Testis (tissue), 3 donors: Measurements from ENCODE around the gene FAM3C. TPM values are rescaled to one million over a fixed set of nuclear protein-coding genes. Genes with fewer than 3 reads are reported as not detected.

ENCODE experiments used
- DNase-seq: peaks from one replicate; pipeline ENCODE4 v3.0.0-alpha.2; 2019
- H3K27ac ChIP-seq, 2 donors: fragments of 200-600 bp; sonication (generic); one replicate each; pipeline ENCODE4 v1.5.1; 2019
- H3K27me3 ChIP-seq: fragments of 200-600 bp; sonication (generic); one replicate; pipeline ENCODE4 v1.5.1; 2019
- H3K36me3 ChIP-seq: fragments of 200-600 bp; sonication (generic); one replicate; pipeline ENCODE4 v1.5.1; 2017; ENCODE audit warnings: low read depth; ENCODE audit errors: missing control alignments
- H3K4me1 ChIP-seq: fragments of 200-600 bp; sonication (generic); one replicate; pipeline ENCODE4 v1.5.1; 2019
- H3K4me3 ChIP-seq, 2 donors: fragments of 200-600 bp; sonication (generic); one replicate each; pipeline ENCODE4 v1.5.1; 2017 to 2019
- H3K9me3 ChIP-seq: fragments of 200-600 bp; sonication (generic); one replicate; pipeline ENCODE4 v1.5.1; 2017
- CTCF ChIP-seq, 3 experiments: fragments of 450-650 bp in 2 of 3; fragments of 200-600 bp in 1 of 3; sonication (generic) in 1 of 3; IDR thresholded peaks; one replicate each; pipeline ENCODE4 v1.5.1; 2016 to 2019; ENCODE audit warnings: antibody characterized with exemption in 3 of 3, mild to moderate bottlenecking in 2 of 3, moderate library complexity in 1 of 3
- POLR2A ChIP-seq: fragments of 450-650 bp; IDR thresholded peaks from one replicate; pipeline ENCODE4 v1.6.1; 2017; ENCODE audit warnings: antibody characterized with exemption, mild to moderate bottlenecking, moderate library complexity
- WGBS, 2 donors: methylation state at CpG; one replicate each; pipeline ENCODE4 v1.1.5; 2018; 5-methylcytosine and 5-hydroxymethylcytosine counted together
- intact Hi-C: fragments of 100-400 bp; cut with DNase I; formaldehyde crosslinking; loops from one replicate; pipeline ENCODE4 v1.15.1; 2023; ENCODE audit warnings: low total_unique reads
- polyA plus RNA-seq: library from polyadenylated mRNA; stranded (reverse); fragments of 350-450 nt; fragmentation: Illumina TruSeq; extraction: RNeasy Lipid Tissue Mini Kit (QIAGEN cat#74804); gene quantifications from one replicate; pipeline ENCODE4 v1.2.3, GENCODE V29; 2014; ENCODE audit warnings: low read depth, low replicate concordance; ENCODE audit not compliant: insufficient read depth
- total RNA-seq, 2 donors: library from RNA; depleted of rRNA; stranded (reverse); fragments of >200 nt; gene quantifications; one replicate each; pipeline ENCODE4 v1.2.3, GENCODE V29; 2016

FAM3C gene
- total and polyA plus RNA-seq, 3 donors from 2014 or later = 31.8 to 50.7 (median 35.9) TPM

- intact Hi-C loops = no loop called here
- no peak for DNase-seq
- Histone ChIP-seq H3K27me3 (no peaks in the 10 kb centered on the region), H3K9me3 (no peaks in the 10 kb centered on the region), H3K36me3 (no peaks in the 10 kb centered on the region), H3K27ac (no peak overlapping the region), H3K4me3 (no peak overlapping the region), H3K4me1 (no peaks in the 10 kb centered on the region)
- TF ChIP-seq POLR2A (no peak), CTCF (IDR thresholded peaks at IDR 0.05) (no peak)
- 93 to 95% methylated on average over 4 of the region's 4 CpGs for WGBS, 2 donors
Measured at GRCh38 chr7:121385056-121385799, 10.9 kb downstream of the FAM3C start.

GRCh38 chr7:121384265-121384664, 11.8 kb downstream of the FAM3C start:
- DNase-seq = no peak
- intact Hi-C loops = no loop called here
- 65 to 72% methylated on average over 2 of the region's 2 CpGs for WGBS, 2 donors
- TF ChIP-seq POLR2A (no peak), CTCF (IDR thresholded peaks at IDR 0.05) (no peak)
- H3K4me3 ChIP-seq = no peak overlapping the region
- H3K27me3 ChIP-seq = no peaks in the 10 kb centered on the region
- no peaks in the 10 kb centered on the region for H3K4me1 ChIP-seq
- H3K36me3 ChIP-seq = no peaks in the 10 kb centered on the region
- H3K9me3 ChIP-seq = no peaks in the 10 kb centered on the region
- no peak overlapping the region for H3K27ac ChIP-seq

GRCh38 chr7:121383235-121383910, 12.7 kb downstream of the FAM3C start:
- intact Hi-C loops = no loop called here
- Histone ChIP-seq H3K27ac (no peak overlapping the region), H3K36me3 (no peaks in the 10 kb centered on the region), H3K9me3 (no peaks in the 10 kb centered on the region), H3K4me1 (no peaks in the 10 kb centered on the region), H3K4me3 (no peak overlapping the region), H3K27me3 (no peaks in the 10 kb centered on the region)
- WGBS, 2 donors = 80 to 93% methylated on average over 2 of the region's 2 CpGs
- TF ChIP-seq POLR2A (no peak), CTCF (IDR thresholded peaks at IDR 0.05) (no peak)
- DNase-seq = no peak

GRCh38 chr7:121382473-121382872, 13.6 kb downstream of the FAM3C start:
- no peaks in the 10 kb centered on the region for H3K9me3 ChIP-seq
- no peaks in the 10 kb centered on the region for H3K4me1 ChIP-seq
- no peak for DNase-seq
- no peak for TF ChIP-seq CTCF (IDR thresholded peaks at IDR 0.05)
- TF ChIP-seq POLR2A = no peak
- no peak overlapping the region for H3K27ac ChIP-seq
- intact Hi-C loops = no loop called here
- H3K27me3 ChIP-seq = no peaks in the 10 kb centered on the region
- no peak overlapping the region for H3K4me3 ChIP-seq
- no peaks in the 10 kb centered on the region for H3K36me3 ChIP-seq
